GM19351 (cell line): ENCODE data around the gene FRYL.
A peak's percentile ranks its signal among the peaks of the same experiment; 100 is the strongest.
"Not testable (repeated sequence)": the region's sequence is repeated elsewhere in the genome, so short reads cannot be mapped to it uniquely, and the experiment has no call there.

ENCODE experiments used
- ATAC-seq: cut with Tn5 transposase; IDR thresholded peaks from one replicate; pipeline ENCODE4 v1.9.1; 2021; ENCODE audit warnings: mild to moderate bottlenecking, moderate library complexity; ENCODE audit not compliant: unreplicated experiment

FRYL gene

DNA sequence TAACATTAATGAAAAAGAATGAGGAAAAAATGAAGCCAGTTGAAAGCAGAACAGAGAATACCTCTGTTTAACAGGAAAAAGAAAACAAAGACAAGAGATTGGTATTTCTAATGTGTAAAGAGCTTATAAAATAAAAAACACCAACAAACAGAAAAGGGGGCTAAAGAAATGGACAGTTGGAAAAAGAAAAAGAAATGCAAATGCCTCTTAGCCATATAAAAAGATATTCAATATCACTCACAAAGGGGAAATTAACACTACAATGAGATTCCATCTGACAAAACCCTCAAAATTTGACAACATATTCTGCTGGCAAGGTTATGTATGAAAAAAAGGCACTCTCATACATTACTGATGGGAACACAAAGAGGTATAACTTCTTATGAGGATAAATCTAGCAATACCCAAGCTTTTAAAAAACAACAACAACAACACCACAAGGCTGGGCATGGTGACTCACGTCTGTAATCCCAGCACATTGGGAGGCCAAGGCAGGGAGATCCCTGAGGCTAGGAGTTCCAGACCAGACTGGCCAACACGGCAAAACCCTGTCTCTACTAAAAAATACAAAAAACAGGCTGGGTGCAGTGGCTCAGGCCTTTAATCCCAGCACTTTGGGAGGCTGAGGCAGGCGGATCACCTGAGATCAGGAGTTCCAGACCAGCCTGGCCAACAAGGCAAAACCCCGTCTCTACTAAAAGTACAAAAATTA lies 75.8 kb downstream of the FRYL start:
- no peak for ATAC-seq

DNA sequence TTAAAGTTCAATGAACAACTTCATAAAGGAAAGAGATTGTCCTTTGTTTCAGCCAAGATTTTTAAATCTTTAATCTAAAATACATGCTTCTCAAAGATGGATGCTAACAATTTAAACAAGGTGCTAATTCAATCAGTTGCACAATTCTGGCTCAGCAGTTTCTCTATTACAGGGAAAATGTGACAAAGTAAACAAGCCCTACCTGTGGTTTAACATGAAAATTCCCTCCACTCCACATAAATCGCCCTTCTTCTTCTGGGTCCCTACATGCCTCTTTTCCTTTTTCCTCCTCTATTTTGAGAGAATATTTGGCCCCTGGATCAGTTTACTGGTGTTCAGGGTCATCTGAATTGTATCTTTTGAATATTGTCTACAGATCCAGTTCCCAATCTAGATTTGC lies 80.6 kb downstream of the FRYL start:
- no peak for ATAC-seq

DNA sequence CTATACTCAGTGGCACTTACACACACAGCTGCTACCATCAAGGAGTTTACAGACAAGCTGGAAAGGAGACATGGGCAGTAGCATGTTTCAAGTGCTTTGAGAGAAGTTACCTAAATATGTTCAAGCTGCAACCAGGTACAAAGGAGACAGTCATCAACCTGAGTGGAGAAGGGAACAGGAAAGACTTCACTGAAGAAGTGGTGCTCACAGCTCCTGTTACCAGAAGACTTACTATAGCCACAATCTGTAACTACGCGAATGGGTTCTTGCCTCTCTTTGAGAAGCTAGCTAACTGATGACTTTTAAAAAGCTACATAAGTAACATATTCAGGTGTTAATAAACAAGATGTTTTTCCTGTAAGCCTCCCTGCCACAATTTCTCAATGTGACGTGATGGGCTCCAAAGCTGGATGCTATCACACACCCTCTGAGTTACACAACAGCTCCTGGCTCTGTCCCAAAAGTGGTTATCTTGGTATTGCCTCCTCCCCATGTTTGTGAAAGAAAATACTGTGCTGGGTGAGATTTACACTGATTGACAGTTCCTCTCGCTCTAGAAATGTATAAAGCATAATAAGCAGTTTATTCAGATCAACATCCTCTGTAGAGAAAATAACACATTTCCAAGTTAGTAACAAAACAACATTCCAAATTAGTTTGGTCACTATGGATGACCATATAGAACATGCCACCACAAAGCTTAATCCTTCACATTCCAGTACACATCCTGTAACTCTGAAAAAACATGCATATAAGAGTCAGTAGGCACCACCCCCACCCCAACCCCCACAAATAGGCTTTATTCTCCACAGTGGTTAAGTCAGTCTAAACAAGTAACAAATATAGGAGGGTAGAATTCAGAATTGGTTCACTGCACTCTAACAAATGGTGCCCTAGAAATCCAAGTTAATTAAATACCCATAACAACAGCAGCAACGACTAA lies 81.8 kb downstream of the FRYL start:
- ATAC-seq, result no peak

GRCh38 chr4:48697516-48697915 lies 82.6 kb downstream of the FRYL start:
- not testable (repeated sequence) for ATAC-seq

GRCh38 chr4:48694824-48695223 lies 85.3 kb downstream of the FRYL start:
- no peak for ATAC-seq

- ATAC-seq, result no peak
These were observed 86.1 kb downstream of the FRYL start for GRCh38 chr4:48693856-48694574.

DNA sequence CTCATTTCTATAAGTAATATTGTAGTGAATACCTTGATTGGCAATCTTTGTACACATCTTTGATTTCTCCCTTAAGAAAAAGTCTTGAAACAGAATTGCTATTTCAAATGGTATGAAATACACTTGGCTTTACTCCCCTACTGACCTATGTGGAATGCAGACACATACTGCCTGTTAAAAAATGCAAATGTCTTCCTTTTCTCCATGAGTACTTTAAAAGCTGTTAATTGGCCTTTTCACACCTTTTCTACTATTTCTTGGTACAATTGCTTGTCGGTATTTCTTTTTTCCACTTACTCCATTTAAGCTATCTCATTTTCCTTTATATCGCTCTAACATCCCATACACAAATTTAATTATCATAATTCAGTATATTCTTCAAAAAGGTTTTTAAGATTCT lies 87.2 kb downstream of the FRYL start:
- ATAC-seq, result no peak

GRCh38 chr4:48692044-48692443 lies 88.0 kb downstream of the FRYL start:
- ATAC-seq, result no peak

DNA sequence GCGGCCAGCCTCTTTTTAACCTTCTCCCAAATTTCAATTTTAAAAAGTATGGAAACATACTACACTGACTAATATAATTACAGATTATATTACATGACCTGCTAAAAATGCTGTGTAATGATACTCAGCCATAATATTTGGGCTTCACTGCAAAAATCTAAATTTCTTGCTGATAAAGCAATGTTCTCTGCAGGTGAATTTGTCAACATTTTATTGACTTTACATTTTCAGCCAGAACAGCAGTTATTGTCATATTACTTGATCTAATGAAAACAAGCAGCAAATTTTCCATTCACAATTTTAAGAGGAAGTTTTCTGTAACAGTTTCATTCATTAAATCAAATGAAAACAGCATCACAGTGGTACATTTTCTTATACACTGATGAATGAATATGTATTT lies 91.1 kb downstream of the FRYL start:
- no peak for ATAC-seq

- ATAC-seq, result no peak
These were observed 92.6 kb downstream of the FRYL start for GRCh38 chr4:48687313-48688051.

- no peak for ATAC-seq
These were observed 93.7 kb downstream of the FRYL start for GRCh38 chr4:48686369-48686768.

GRCh38 chr4:48683784-48684666 lies 96.1 kb downstream of the FRYL start:
- peak; percentile 86 for ATAC-seq

GRCh38 chr4:48682870-48683269 lies 97.2 kb downstream of the FRYL start:
- not testable (repeated sequence) for ATAC-seq

DNA sequence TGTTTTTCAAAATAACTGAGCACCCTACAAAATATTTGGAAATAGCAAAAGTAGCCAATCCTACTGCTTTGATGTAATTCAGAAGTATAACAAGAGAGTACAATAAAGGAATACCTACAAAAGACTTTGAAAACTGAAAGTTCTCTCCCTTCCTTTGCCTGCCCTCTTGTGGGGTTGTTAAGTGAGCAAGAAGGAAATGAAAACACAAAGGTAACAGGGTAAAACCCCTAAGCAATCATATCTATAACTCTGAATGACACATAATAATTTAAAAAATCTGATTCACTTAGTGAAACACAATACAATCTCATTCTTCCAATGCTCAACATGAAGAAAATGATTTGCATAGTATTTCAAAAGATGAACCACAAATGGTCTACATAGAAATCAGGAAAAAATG lies 98.2 kb downstream of the FRYL start:
- ATAC-seq, result peak; percentile 77

DNA sequence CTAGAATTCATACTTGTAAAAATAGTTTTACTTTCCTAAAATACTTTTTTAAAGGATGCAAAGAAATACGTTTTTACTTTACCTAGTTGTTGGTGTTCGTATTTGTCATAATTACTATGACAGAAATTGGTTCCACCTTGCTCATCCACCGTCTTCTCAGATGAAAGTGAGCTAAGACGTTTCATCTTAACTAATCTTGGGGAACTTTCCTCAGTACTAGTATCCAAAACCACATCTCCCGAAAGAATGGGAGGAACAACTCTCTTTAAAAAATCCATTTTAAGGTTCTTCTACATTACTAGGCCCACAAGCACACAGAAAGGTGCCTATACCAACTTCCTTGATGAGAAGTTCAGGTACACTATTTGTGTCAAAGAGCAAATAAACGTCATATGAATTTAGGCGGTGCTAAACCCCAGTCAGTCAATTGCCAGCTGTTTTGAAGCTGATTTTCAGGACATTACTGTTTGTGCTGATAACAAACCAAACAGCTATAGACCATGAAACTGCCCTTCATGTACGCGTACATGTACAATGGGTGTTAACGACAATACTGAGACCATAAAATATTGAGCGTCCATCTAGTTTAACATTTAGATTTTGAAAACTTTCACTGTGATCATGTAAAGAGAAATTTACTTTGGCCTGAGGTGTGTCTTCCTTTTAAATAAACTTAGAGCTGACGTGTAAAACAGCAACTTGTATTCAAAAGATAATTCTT lies 99.1 kb downstream of the FRYL start:
- ATAC-seq, result no peak

DNA sequence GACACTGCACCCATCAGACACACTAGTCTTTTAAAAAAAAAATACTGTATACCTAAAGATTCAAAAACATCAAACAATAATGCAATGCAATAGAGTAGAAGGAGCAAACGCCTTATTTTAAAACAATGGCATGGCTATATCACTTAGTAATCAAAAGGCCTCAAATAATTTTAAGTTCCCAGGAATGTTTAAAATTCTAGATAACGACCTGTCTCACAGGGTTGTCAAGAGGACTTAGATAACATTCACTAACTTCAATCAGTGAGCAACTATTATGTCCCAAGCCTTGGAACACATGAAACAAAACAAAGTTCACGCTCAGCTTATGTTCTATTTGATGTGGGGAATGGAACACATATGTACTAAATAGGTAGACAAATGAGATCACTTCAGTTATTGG lies 106.5 kb downstream of the FRYL start:
- no peak for ATAC-seq

GRCh38 chr4:48670587-48670986 lies 109.5 kb downstream of the FRYL start:
- no peak for ATAC-seq

GRCh38 chr4:48669086-48669485 lies 111.0 kb downstream of the FRYL start:
- no peak for ATAC-seq
